GM23338 (cell line): ENCODE data around the gene CSRNP3. TPM values are rescaled to one million over a fixed set of nuclear protein-coding genes. Genes with fewer than 3 reads are reported as not detected.

Experiments used
- ATAC-seq: fragments of 200-7000 bp; cut with Tn5 transposase; 3 replicates; pipeline ENCODE4 v1.9.1; 2020
- DNase-seq: peaks from one replicate; pipeline ENCODE4 v3.0.0-alpha.2; 2015; ENCODE audit warnings: low spot score
- H2AFZ ChIP-seq: fragments of 200-600 bp; sonication (generic); 2 replicates; pipeline ENCODE4 v1.8.0; 2016; ENCODE audit warnings: antibody characterized with exemption, mild to moderate bottlenecking, moderate library complexity
- H3F3A ChIP-seq: fragments of 200-600 bp; sonication (generic); replicated peaks from 2 replicates; pipeline ENCODE4 v1.8.0; 2017; ENCODE audit warnings: antibody characterized with exemption, mixed run types, low read depth
- H3K27ac ChIP-seq: fragments of 200-600 bp; sonication (generic); 2 replicates; pipeline ENCODE4 v1.6.1; 2016; ENCODE audit warnings: low read depth
- H3K27me3 ChIP-seq: fragments of 200-600 bp; sonication (generic); 2 replicates; pipeline ENCODE4 v1.8.0; 2016; ENCODE audit warnings: mild to moderate bottlenecking, mixed run types, moderate library complexity; ENCODE audit not compliant: insufficient read depth
- H3K36me3 ChIP-seq: fragments of 200-600 bp; sonication (generic); 2 replicates; pipeline ENCODE4 v1.8.0; 2016; ENCODE audit warnings: mild to moderate bottlenecking; ENCODE audit not compliant: insufficient read depth
- H3K4me1 ChIP-seq: fragments of 200-600 bp; sonication (generic); 2 replicates; pipeline ENCODE4 v1.8.0; 2016; ENCODE audit warnings: mild to moderate bottlenecking, moderate library complexity; ENCODE audit not compliant: insufficient read depth
- H3K4me2 ChIP-seq: fragments of 200-600 bp; sonication (generic); 2 replicates; pipeline ENCODE4 v1.7.1; 2017; ENCODE audit warnings: mixed run types
- H3K4me3 ChIP-seq: fragments of 200-600 bp; sonication (generic); 2 replicates; pipeline ENCODE4 v1.6.1; 2016; ENCODE audit warnings: mixed run types
- H3K79me2 ChIP-seq: fragments of 200-600 bp; sonication (generic); replicated peaks from 2 replicates; pipeline ENCODE4 v1.8.0; 2017; ENCODE audit warnings: mild to moderate bottlenecking; ENCODE audit not compliant: insufficient read depth
- H3K9me2 ChIP-seq: fragments of 200-600 bp; sonication (generic); 2 replicates; pipeline ENCODE4 v1.8.0; 2017; ENCODE audit not compliant: insufficient read depth
- H4K20me1 ChIP-seq: fragments of 200-600 bp; sonication (generic); replicated peaks from 2 replicates; pipeline ENCODE4 v1.8.0; 2017; ENCODE audit warnings: mild to moderate bottlenecking; ENCODE audit not compliant: insufficient read depth
- H3K27ac Mint-ChIP-seq: 2 replicates; pipeline ENCODE4 v1.8.0; 2020; ENCODE audit warnings: inconsistent platforms, mild to moderate bottlenecking, moderate library complexity, mixed read lengths
- H3K27me3 Mint-ChIP-seq: 3 replicates; pipeline ENCODE4 v1.8.0; 2022; ENCODE audit warnings: low read depth, mild to moderate bottlenecking, moderate library complexity, mixed read lengths, inconsistent platforms; ENCODE audit not compliant: insufficient read depth, poor library complexity
- H3K36me3 Mint-ChIP-seq: 3 replicates; pipeline ENCODE4 v1.8.0; 2021; ENCODE audit warnings: low read depth, mild to moderate bottlenecking, inconsistent platforms, moderate library complexity, mixed read lengths
- H3K4me1 Mint-ChIP-seq: 3 replicates; pipeline ENCODE4 v1.8.0; 2020; ENCODE audit warnings: mild to moderate bottlenecking, inconsistent platforms, mixed read lengths
- H3K4me3 Mint-ChIP-seq: 3 replicates; pipeline ENCODE4 v1.8.0; 2021; ENCODE audit warnings: moderate library complexity, mild to moderate bottlenecking, inconsistent platforms, mixed read lengths
- H3K9me3 Mint-ChIP-seq: 3 replicates; pipeline ENCODE4 v1.8.0; 2020; ENCODE audit warnings: moderate library complexity, mild to moderate bottlenecking, inconsistent platforms, mixed read lengths
- CREB1 ChIP-seq: fragments of 250-450 bp; sonication (Bioruptor Pico); IDR thresholded peaks from 2 replicates; pipeline ENCODE4 v1.5.0; 2020; ENCODE audit warnings: low read depth, mild to moderate bottlenecking, moderate library complexity
- CTCF ChIP-seq, 2 experiments: fragments of 200-600 bp in 1 of 2; sonication (generic) in 1 of 2; conservative IDR thresholded peaks; 2 replicates each; pipeline versions ENCODE4 v1.5.1 to v1.6.1; 2016 to 2017; ENCODE audit warnings: antibody characterized with exemption in 2 of 2, low read depth in 2 of 2, mild to moderate bottlenecking in 2 of 2, moderate library complexity in 1 of 2
- ETS1 ChIP-seq: IDR thresholded peaks from 2 replicates; pipeline ENCODE4 v1.6.1; 2016; ENCODE audit warnings: antibody characterized with exemption
- EZH2 ChIP-seq: fragments of 200-600 bp; sonication (generic); IDR thresholded peaks from one replicate; pipeline ENCODE4 v1.8.0; 2017; ENCODE audit warnings: antibody characterized with exemption, mild to moderate bottlenecking, low read depth; ENCODE audit not compliant: unreplicated experiment
- EZH2phosphoT487 ChIP-seq: fragments of 200-600 bp; sonication (generic); IDR thresholded peaks from one replicate; pipeline ENCODE4 v1.8.1; 2018; ENCODE audit warnings: antibody characterized with exemption; ENCODE audit not compliant: unreplicated experiment
- JUNB ChIP-seq: IDR thresholded peaks from one replicate; pipeline ENCODE4 v1.6.1; 2016; ENCODE audit warnings: antibody characterized with exemption; ENCODE audit not compliant: unreplicated experiment
- NANOG ChIP-seq: IDR thresholded peaks from 2 replicates; pipeline ENCODE4 v1.6.1; 2016; ENCODE audit warnings: antibody characterized with exemption, borderline replicate concordance
- POLR2AphosphoS5 ChIP-seq: IDR thresholded peaks from 2 replicates; pipeline ENCODE4 v1.6.1; 2016; ENCODE audit warnings: antibody characterized with exemption, low read depth
- STAT1 ChIP-seq: IDR thresholded peaks from one replicate; pipeline ENCODE4 v1.6.1; 2016; ENCODE audit warnings: antibody characterized with exemption; ENCODE audit not compliant: unreplicated experiment
- ZNF331 ChIP-seq: fragments of 250-450 bp; sonication (Bioruptor Pico); IDR thresholded peaks from 2 replicates; pipeline ENCODE4 v1.5.0; 2020; ENCODE audit warnings: low read depth, mild to moderate bottlenecking, moderate library complexity
- polyA plus RNA-seq: library from polyadenylated mRNA; unstranded; fragments of >200 nt; fragmentation: Nextera tagmentation; extraction: Ambion mirVana; gene quantifications from 2 replicates; pipeline ENCODE4 v1.2.1, GENCODE V29; 2016
- total RNA-seq: library from RNA; depleted of rRNA; stranded (reverse); fragments of >200 nt; shearing (Covaris generic); gene quantifications from 2 replicates; pipeline ENCODE4 v1.2.3, GENCODE V29; 2014
- TF ChIP-seq, protein P1 (sequence below): IDR thresholded peaks from one replicate; pipeline ENCODE4 v1.6.1; 2018; ENCODE audit warnings: antibody characterized with exemption; ENCODE audit not compliant: unreplicated experiment
- TF ChIP-seq, protein P2 (sequence below): fragments of 250-450 bp; sonication (Bioruptor Pico); IDR thresholded peaks from 2 replicates; pipeline ENCODE4 v1.5.0; 2020; ENCODE audit warnings: mild to moderate bottlenecking, moderate library complexity

CSRNP3 gene
- total and polyA plus RNA-seq, 2 experiments from 2014 or later: 3.8 to 6.8 TPM

DNA sequence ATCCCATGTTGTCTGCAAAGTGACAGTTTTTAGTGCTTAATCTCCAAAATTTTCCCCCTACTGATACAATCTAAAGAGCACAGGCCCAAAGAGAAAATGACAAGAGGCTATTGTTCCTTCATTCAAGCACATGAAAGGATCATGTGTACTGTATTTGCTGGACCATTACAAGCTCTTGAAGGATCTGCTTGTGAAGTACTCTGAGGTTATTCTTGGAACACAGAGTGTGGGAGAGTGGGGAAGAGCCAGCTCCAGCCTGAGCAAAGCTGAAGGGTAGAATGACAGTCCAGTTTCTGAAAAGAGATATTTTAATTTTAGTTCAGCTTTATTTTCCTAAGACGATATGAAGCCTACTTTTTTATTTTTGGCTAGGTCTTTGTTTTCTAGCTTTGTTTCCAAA lies 212.3 kb downstream of the CSRNP3 start (continued):
- TF ChIP-seq CTCF (conservative IDR thresholded peaks at IDR 0.05; ENCODE audit: low read depth in 2 of 2) (no peak), ETS1 (no peak), ZNF331 (CRISPR knock-in tag) (no peak), NANOG (no peak), STAT1 (no peak), EZH2phosphoT487 (no peak), CREB1 (no peak), POLR2AphosphoS5 (no peak), EZH2 (no peak), JUNB (no peak)
- TF ChIP-seq, protein P1, sequence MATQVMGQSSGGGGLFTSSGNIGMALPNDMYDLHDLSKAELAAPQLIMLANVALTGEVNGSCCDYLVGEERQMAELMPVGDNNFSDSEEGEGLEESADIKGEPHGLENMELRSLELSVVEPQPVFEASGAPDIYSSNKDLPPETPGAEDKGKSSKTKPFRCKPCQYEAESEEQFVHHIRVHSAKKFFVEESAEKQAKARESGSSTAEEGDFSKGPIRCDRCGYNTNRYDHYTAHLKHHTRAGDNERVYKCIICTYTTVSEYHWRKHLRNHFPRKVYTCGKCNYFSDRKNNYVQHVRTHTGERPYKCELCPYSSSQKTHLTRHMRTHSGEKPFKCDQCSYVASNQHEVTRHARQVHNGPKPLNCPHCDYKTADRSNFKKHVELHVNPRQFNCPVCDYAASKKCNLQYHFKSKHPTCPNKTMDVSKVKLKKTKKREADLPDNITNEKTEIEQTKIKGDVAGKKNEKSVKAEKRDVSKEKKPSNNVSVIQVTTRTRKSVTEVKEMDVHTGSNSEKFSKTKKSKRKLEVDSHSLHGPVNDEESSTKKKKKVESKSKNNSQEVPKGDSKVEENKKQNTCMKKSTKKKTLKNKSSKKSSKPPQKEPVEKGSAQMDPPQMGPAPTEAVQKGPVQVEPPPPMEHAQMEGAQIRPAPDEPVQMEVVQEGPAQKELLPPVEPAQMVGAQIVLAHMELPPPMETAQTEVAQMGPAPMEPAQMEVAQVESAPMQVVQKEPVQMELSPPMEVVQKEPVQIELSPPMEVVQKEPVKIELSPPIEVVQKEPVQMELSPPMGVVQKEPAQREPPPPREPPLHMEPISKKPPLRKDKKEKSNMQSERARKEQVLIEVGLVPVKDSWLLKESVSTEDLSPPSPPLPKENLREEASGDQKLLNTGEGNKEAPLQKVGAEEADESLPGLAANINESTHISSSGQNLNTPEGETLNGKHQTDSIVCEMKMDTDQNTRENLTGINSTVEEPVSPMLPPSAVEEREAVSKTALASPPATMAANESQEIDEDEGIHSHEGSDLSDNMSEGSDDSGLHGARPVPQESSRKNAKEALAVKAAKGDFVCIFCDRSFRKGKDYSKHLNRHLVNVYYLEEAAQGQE: no peak

GRCh38 chr2:165682546-165682945 lies 213.0 kb downstream of the CSRNP3 start:
- Histone ChIP-seq H3K4me3 (no peak overlapping the region), H3K4me2 (no peak overlapping the region), H3K9me2 (no peaks in the 10 kb centered on the region), H3K27ac (no peak overlapping the region), H3K79me2 (no peaks in the 10 kb centered on the region), H3K36me3 (no peaks in the 10 kb centered on the region), H4K20me1 (no peaks in the 10 kb centered on the region), H3F3A (no peaks in the 10 kb centered on the region), H3K27me3 (no peaks in the 10 kb centered on the region), H2AFZ (no peak overlapping the region), H3K4me1 (peaks cover 12% of the 10 kb centered on the region)
- no peak overlapping the region for H3K4me3 Mint-ChIP-seq
- ATAC-seq (no peak), DNase-seq (no peak)
- H3K4me1 Mint-ChIP-seq: peaks cover 28% of the 10 kb centered on the region
- no peaks in the 10 kb centered on the region for H3K9me3 Mint-ChIP-seq
- no peaks in the 10 kb centered on the region for H3K36me3 Mint-ChIP-seq
- H3K27me3 Mint-ChIP-seq: no peaks in the 10 kb centered on the region
- H3K27ac Mint-ChIP-seq: peak overlapping the region; percentile 20; the same call in 1 of the 2 replicates
- TF ChIP-seq, protein P2, sequence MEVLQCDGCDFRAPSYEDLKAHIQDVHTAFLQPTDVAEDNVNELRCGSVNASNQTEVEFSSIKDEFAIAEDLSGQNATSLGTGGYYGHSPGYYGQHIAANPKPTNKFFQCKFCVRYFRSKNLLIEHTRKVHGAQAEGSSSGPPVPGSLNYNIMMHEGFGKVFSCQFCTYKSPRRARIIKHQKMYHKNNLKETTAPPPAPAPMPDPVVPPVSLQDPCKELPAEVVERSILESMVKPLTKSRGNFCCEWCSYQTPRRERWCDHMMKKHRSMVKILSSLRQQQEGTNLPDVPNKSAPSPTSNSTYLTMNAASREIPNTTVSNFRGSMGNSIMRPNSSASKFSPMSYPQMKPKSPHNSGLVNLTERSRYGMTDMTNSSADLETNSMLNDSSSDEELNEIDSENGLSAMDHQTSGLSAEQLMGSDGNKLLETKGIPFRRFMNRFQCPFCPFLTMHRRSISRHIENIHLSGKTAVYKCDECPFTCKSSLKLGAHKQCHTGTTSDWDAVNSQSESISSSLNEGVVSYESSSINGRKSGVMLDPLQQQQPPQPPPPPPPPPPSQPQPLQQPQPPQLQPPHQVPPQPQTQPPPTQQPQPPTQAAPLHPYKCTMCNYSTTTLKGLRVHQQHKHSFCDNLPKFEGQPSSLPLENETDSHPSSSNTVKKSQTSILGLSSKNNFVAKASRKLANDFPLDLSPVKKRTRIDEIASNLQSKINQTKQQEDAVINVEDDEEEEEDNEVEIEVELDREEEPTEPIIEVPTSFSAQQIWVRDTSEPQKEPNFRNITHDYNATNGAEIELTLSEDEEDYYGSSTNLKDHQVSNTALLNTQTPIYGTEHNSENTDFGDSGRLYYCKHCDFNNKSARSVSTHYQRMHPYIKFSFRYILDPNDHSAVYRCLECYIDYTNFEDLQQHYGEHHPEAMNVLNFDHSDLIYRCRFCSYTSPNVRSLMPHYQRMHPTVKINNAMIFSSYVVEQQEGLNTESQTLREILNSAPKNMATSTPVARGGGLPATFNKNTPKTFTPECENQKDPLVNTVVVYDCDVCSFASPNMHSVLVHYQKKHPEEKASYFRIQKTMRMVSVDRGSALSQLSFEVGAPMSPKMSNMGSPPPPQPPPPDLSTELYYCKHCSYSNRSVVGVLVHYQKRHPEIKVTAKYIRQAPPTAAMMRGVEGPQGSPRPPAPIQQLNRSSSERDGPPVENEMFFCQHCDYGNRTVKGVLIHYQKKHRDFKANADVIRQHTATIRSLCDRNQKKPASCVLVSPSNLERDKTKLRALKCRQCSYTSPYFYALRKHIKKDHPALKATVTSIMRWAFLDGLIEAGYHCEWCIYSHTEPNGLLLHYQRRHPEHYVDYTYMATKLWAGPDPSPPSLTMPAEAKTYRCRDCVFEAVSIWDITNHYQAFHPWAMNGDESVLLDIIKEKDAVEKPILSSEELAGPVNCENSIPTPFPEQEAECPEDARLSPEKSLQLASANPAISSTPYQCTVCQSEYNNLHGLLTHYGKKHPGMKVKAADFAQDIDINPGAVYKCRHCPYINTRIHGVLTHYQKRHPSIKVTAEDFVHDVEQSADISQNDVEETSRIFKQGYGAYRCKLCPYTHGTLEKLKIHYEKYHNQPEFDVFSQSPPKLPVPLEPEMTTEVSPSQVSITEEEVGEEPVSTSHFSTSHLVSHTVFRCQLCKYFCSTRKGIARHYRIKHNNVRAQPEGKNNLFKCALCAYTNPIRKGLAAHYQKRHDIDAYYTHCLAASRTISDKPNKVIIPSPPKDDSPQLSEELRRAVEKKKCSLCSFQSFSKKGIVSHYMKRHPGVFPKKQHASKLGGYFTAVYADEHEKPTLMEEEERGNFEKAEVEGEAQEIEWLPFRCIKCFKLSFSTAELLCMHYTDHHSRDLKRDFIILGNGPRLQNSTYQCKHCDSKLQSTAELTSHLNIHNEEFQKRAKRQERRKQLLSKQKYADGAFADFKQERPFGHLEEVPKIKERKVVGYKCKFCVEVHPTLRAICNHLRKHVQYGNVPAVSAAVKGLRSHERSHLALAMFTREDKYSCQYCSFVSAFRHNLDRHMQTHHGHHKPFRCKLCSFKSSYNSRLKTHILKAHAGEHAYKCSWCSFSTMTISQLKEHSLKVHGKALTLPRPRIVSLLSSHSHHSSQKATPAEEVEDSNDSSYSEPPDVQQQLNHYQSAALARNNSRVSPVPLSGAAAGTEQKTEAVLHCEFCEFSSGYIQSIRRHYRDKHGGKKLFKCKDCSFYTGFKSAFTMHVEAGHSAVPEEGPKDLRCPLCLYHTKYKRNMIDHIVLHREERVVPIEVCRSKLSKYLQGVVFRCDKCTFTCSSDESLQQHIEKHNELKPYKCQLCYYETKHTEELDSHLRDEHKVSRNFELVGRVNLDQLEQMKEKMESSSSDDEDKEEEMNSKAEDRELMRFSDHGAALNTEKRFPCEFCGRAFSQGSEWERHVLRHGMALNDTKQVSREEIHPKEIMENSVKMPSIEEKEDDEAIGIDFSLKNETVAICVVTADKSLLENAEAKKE (CRISPR knock-in tag): no peak
- no peak for TF ChIP-seq STAT1
